ENCODE data around the gene RAB39B.
"Not testable (repeated sequence)": the region's sequence is repeated elsewhere in the genome, so short reads cannot be mapped to it uniquely, and the experiment has no call there.

Gene RAB39B, protein sequence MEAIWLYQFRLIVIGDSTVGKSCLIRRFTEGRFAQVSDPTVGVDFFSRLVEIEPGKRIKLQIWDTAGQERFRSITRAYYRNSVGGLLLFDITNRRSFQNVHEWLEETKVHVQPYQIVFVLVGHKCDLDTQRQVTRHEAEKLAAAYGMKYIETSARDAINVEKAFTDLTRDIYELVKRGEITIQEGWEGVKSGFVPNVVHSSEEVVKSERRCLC

DNA sequence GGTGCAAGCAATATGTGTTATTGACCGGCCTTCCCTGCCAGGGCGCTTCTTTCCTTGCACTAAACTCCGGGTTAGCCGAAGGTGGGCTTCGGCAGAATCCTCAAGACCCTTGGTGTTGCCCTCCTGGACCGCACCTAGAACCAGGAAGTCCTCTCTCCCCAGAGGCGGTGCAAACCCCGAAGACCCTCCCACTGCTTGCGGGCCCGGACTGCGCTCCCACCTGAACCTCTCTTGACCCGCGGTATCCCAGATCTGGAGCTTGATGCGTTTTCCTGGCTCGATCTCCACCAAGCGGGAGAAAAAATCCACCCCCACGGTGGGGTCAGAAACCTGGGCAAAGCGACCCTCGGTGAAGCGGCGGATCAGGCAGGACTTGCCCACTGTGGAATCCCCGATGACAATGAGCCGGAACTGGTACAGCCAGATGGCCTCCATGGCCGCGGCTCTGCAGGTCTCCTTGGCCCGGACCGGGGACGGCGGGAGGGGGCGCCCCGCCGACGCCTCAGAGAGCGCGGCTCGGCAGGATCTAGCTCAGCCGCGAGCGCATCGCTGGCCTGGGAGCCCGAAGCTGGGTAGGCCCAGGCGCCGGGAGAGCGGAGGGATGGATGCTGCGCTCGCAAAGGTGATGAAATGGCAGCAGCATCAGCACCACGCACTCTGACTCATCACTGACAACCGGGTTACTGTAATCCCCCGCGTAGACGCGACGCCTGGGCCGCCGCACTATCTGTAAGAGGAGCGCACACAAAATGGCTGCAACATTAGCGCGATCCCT lies at the start of gene RAB39B:
Gene RAB39B, minus strand, starts transcription at position 638 of the 775 bp plus-strand sequence. Its CDS starts 203 bp downstream, at position 435.
- DNase-seq (ENCODE audit: low spot score in 2 of 2) (peak; percentile 36 to 54), ATAC-seq (ENCODE audit: low read depth) (peak; percentile 90)
- peaks cover 8% of the 10 kb centered on the region for H3K4me1 Mint-ChIP-seq
- no peaks in the 10 kb centered on the region for H3K27me3 Mint-ChIP-seq
- H3K4me3 Mint-ChIP-seq, result peak within 1 kb of the TSS; percentile 90
- H3K9me3 Mint-ChIP-seq, result no peaks in the 10 kb centered on the region
- H3K36me3 Mint-ChIP-seq, result peaks cover 4% of the 10 kb centered on the region
- peak within 1 kb of the TSS; percentile 87 for H3K27ac Mint-ChIP-seq

DNA sequence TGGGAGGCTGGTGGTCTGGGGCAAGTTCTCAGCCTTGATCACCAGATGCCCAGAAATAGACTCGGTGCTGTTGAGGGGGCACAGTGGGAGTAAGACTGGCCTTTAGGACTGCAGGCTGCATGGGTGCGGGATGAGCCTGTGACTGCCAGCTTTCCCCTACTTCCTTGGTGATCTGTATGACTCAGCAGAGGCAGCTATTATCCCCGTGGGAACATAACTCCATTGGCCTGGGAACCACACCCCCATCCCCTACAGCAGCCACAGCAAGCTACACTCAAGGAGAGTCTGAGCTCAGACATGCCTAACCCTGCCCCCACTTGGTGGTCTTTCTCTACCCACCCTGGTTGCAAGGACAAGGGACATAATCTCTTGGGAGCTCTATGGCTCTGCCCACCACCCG lies 49.5 kb upstream of the RAB39B start:
- Mint-ChIP-seq H3K4me1 (no peaks in the 10 kb centered on the region), H3K4me3 (no peak overlapping the region), H3K36me3 (peaks cover 1% of the 10 kb centered on the region), H3K27me3 (peaks cover 4% of the 10 kb centered on the region), H3K27ac (no peak overlapping the region), H3K9me3 (peaks cover 3% of the 10 kb centered on the region)
- ATAC-seq (ENCODE audit: low read depth) (no peak), DNase-seq (ENCODE audit: low spot score in 2 of 2) (no peak)

DNA sequence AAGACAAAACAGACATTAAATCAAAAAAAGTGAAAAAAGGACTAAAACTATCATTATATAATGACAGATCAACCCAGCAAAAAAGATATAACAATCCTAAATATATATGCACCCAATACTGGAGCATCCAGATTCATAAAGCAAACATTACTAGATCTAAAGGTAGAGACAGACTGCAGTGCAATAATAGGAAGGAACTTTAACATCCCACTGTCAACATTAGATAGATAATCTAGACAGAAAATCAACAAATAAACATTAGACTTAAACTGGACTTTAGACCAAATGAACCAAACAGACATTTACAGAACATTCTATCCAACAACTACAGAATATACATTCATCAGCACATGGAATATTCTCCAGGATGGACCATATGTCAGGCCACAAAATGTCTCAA lies 29.5 kb upstream of the RAB39B start:
- Mint-ChIP-seq H3K27me3 (no peaks in the 10 kb centered on the region), H3K27ac (no peak overlapping the region), H3K4me1 (peaks cover 2% of the 10 kb centered on the region), H3K9me3 (no peaks in the 10 kb centered on the region), H3K4me3 (no peak overlapping the region), H3K36me3 (no peaks in the 10 kb centered on the region)
- ATAC-seq (ENCODE audit: low read depth), result no peak
- no peak for DNase-seq (ENCODE audit: low spot score in 2 of 2)

GRCh38 chrX:155279873-155280272 lies 15.6 kb upstream of the RAB39B start:
- peaks cover 2% of the 10 kb centered on the region for H3K9me3 Mint-ChIP-seq
- no peaks in the 10 kb centered on the region for H3K27me3 Mint-ChIP-seq
- ATAC-seq (ENCODE audit: low read depth) (no peak), DNase-seq (ENCODE audit: low spot score in 2 of 2) (no peak)
- H3K27ac Mint-ChIP-seq, result no peak overlapping the region
- H3K36me3 Mint-ChIP-seq, result peaks cover 2% of the 10 kb centered on the region
- H3K4me1 Mint-ChIP-seq, result no peaks in the 10 kb centered on the region
- no peak overlapping the region for H3K4me3 Mint-ChIP-seq

GRCh38 chrX:155270969-155271368 lies 6.7 kb upstream of the RAB39B start:
- H3K36me3 Mint-ChIP-seq, result no peaks in the 10 kb centered on the region
- ATAC-seq (ENCODE audit: low read depth) (no peak), DNase-seq (ENCODE audit: low spot score in 2 of 2) (no peak)
- H3K27me3 Mint-ChIP-seq, result no peaks in the 10 kb centered on the region
- H3K4me3 Mint-ChIP-seq, result no peak overlapping the region
- H3K4me1 Mint-ChIP-seq, result no peaks in the 10 kb centered on the region
- no peak overlapping the region for H3K27ac Mint-ChIP-seq
- H3K9me3 Mint-ChIP-seq, result no peaks in the 10 kb centered on the region

- not testable (repeated sequence) for H3K27me3 Mint-ChIP-seq; H3K9me3 Mint-ChIP-seq; H3K27ac Mint-ChIP-seq; H3K4me3 Mint-ChIP-seq; H3K36me3 Mint-ChIP-seq; ATAC-seq (ENCODE audit: low read depth); DNase-seq (ENCODE audit: low spot score in 2 of 2); H3K4me1 Mint-ChIP-seq
Measured at GRCh38 chrX:155267995-155268394, 3.7 kb upstream of the RAB39B start.

DNA sequence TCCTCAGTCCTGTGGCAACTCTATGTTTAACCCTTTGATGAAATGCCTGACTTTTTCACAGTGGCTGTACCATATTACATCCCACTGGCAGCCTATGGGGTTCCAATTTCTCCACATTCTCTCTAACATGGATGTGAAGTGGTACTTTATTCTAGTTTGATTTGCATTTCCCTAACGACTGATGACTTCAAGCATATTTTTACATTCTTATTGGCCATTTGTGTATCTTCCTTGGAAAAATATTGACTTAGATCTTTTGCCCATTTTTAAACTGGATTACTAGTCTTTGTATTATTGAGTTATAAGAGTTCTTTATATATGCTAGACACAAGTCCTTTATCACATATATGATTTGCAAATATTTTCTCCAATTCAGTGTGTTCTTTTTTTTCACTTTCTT lies 2.1 kb upstream of the RAB39B start:
- no peak overlapping the region for H3K27ac Mint-ChIP-seq
- H3K4me3 Mint-ChIP-seq, result no peak overlapping the region
- ATAC-seq (ENCODE audit: low read depth) (no peak), DNase-seq (ENCODE audit: low spot score in 2 of 2) (no peak)
- H3K36me3 Mint-ChIP-seq, result no peaks in the 10 kb centered on the region
- H3K9me3 Mint-ChIP-seq, result no peaks in the 10 kb centered on the region
- H3K4me1 Mint-ChIP-seq, result peaks cover 8% of the 10 kb centered on the region
- no peaks in the 10 kb centered on the region for H3K27me3 Mint-ChIP-seq

DNA sequence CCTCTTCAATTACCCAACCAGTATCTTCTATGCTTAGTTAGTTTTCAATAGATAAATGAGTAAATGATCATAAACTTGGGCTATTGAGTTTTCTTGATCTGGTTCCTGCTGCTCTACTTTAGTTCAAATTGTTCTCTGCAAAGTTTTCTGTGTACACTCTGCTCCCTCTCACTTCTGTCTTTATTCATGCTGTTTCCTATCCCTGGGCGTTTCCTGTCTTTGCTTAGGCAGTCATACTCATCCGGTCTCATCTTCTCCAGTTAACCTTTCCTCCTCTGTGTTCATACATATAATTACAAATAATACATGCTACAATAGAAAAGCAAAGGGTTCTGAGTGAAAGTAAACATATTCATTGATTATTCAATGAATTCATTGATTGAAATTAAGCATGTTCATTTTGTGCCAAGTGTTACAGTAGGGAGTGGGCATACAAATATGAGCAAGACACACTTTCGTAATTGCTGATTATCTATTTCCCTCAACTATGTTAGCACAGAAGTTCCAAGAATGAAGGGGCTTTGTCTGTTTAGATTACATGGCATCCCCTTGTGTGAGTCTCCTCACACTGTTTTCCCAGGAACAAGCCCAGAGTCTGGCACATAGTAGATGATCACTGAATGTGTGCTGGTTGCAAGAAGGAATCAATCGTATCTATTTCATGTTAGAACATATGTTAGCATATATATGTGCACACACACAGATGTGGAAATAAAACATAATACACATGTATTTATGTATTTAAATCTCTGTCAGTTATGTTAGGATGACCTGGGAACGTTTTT lies 1.1 kb downstream of the RAB39B start:
- peaks cover 4% of the 10 kb centered on the region for H3K36me3 Mint-ChIP-seq
- no peak for ATAC-seq (ENCODE audit: low read depth)
- peak overlapping the region; percentile 87 for H3K27ac Mint-ChIP-seq
- no peaks in the 10 kb centered on the region for H3K27me3 Mint-ChIP-seq
- DNase-seq (ENCODE audit: low spot score in 2 of 2), result no peak
- no peaks in the 10 kb centered on the region for H3K9me3 Mint-ChIP-seq
- peak overlapping the region; percentile 90 for H3K4me3 Mint-ChIP-seq
- H3K4me1 Mint-ChIP-seq, result peaks cover 8% of the 10 kb centered on the region

DNA sequence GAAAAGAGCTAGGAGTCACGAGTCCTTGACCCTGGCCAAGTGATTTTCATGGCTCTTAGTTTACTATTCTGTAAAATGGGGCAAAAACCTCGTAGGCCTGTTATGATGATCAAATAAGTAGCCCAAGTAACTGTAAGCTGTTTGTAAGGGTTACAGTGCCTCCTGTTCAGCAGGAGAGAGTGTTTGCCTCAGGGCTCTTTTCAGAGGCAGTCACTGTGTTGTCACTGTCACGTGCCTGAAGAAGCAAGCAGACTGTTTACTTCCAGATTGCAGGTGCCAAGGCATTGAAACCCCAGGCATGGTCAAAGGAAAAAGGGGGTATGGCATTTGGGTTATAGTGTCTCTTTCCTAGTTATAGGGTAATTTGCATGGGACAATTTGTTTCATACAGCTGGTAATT lies 4.5 kb downstream of the RAB39B start:
- no peak overlapping the region for H3K4me3 Mint-ChIP-seq
- H3K9me3 Mint-ChIP-seq, result no peaks in the 10 kb centered on the region
- H3K27me3 Mint-ChIP-seq, result no peaks in the 10 kb centered on the region
- H3K27ac Mint-ChIP-seq, result no peak overlapping the region
- no peak for DNase-seq (ENCODE audit: low spot score in 2 of 2)
- H3K36me3 Mint-ChIP-seq, result peaks cover 4% of the 10 kb centered on the region
- H3K4me1 Mint-ChIP-seq, result peaks cover 10% of the 10 kb centered on the region
- ATAC-seq (ENCODE audit: low read depth), result no peak

- Mint-ChIP-seq H3K4me1 (peaks cover 6% of the 10 kb centered on the region), H3K9me3 (no peaks in the 10 kb centered on the region), H3K27ac (no peak overlapping the region), H3K36me3 (no peaks in the 10 kb centered on the region), H3K27me3 (no peaks in the 10 kb centered on the region), H3K4me3 (no peak overlapping the region)
- ATAC-seq (ENCODE audit: low read depth) (no peak), DNase-seq (ENCODE audit: low spot score in 2 of 2) (no peak)
Measured at GRCh38 chrX:155251391-155251790, 12.9 kb downstream of the RAB39B start.

DNA sequence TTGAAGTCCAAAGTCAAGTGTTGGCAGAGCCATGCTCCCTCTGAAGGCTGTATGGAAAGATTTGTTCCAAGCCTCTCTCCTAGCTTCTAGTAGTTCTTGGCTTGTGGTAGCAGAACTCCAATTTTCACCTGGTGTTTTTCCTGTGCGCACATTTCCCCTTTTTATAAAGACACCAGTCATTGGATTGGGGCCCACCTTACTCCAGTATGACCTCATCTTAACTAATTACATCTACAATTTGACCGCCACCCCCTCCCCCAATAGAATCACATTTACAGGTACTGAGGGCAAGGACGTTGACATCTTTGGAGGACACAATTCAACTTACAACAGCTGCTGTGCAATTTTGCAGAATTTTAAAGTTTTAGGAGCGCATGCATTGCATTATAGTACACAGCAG lies 16.8 kb downstream of the RAB39B start:
- Mint-ChIP-seq H3K27me3 (no peaks in the 10 kb centered on the region), H3K36me3 (no peaks in the 10 kb centered on the region), H3K9me3 (no peaks in the 10 kb centered on the region), H3K4me3 (no peak overlapping the region), H3K27ac (no peak overlapping the region), H3K4me1 (peaks cover 6% of the 10 kb centered on the region)
- ATAC-seq (ENCODE audit: low read depth), result no peak
- DNase-seq (ENCODE audit: low spot score in 2 of 2), result no peak

GRCh38 chrX:155246748-155247147 lies 17.5 kb downstream of the RAB39B start:
- DNase-seq (ENCODE audit: low spot score in 2 of 2) (no peak), ATAC-seq (ENCODE audit: low read depth) (no peak)
- Mint-ChIP-seq H3K27me3 (no peaks in the 10 kb centered on the region), H3K27ac (no peak overlapping the region), H3K4me1 (peaks cover 6% of the 10 kb centered on the region), H3K4me3 (no peak overlapping the region), H3K36me3 (no peaks in the 10 kb centered on the region), H3K9me3 (no peaks in the 10 kb centered on the region)

DNA sequence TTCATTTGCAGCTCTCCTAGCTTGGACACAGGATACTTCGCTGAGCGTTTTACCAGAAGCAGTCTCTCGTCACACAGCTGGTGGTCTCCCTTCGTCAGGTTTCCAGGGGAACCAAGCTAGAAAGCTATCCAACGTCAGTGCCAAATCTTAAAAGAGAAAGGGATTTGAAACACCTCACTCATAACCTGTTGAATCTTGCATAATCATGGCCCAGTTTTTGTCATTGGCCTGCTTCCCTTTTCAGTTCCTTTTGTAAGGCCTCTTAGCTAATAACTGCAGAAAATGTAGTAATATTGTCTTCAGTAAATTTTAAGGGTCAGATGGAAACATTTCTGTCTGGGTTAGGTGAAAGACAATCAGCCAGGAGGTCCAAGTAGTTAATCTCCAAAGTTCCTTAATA lies 22.0 kb downstream of the RAB39B start:
- Mint-ChIP-seq H3K4me1 (peaks cover 6% of the 10 kb centered on the region), H3K36me3 (peaks cover 10% of the 10 kb centered on the region), H3K27me3 (no peaks in the 10 kb centered on the region), H3K27ac (no peak overlapping the region), H3K9me3 (no peaks in the 10 kb centered on the region), H3K4me3 (no peak overlapping the region)
- DNase-seq (ENCODE audit: low spot score in 2 of 2) (no peak), ATAC-seq (ENCODE audit: low read depth) (no peak)

- no peak for ATAC-seq (ENCODE audit: low read depth)
- H3K27ac Mint-ChIP-seq, result peak overlapping the region; percentile 70
- peaks cover 4% of the 10 kb centered on the region for H3K4me1 Mint-ChIP-seq
- H3K9me3 Mint-ChIP-seq, result no peaks in the 10 kb centered on the region
- no peak for DNase-seq (ENCODE audit: low spot score in 2 of 2)
- no peak overlapping the region for H3K4me3 Mint-ChIP-seq
- peaks cover 20% of the 10 kb centered on the region for H3K36me3 Mint-ChIP-seq
- H3K27me3 Mint-ChIP-seq, result no peaks in the 10 kb centered on the region
Measured at GRCh38 chrX:155237719-155238118, 26.6 kb downstream of the RAB39B start.
